BE2C (cell line): ENCODE data around the gene UXS1.

Experiments
- DNase-seq: peaks from one replicate; pipeline ENCODE4 v3.0.0-alpha.2; 2020
- H3K27me3 ChIP-seq: fragments of 250-450 bp; sonication (Bioruptor Pico); 2 replicates; pipeline ENCODE4 v1.5.1; 2020; ENCODE audit warnings: mild to moderate bottlenecking
- H3K36me3 ChIP-seq: fragments of 250-450 bp; sonication (Bioruptor Pico); 2 replicates; pipeline ENCODE4 v1.5.1; 2020; ENCODE audit warnings: mild to moderate bottlenecking
- H3K4me1 ChIP-seq: fragments of 250-450 bp; sonication (Bioruptor Pico); 2 replicates; pipeline ENCODE4 v1.5.1; 2020
- H3K4me3 ChIP-seq: 2 replicates; pipeline ENCODE4 v1.5.1; 2011; ENCODE audit warnings: low read depth, low read length
- H3K9me3 ChIP-seq: fragments of 250-450 bp; sonication (Bioruptor Pico); 2 replicates; pipeline ENCODE4 v1.5.1; 2020
- CTCF ChIP-seq: IDR thresholded peaks from 2 replicates; pipeline ENCODE4 v1.5.1; 2012; ENCODE audit warnings: mild to moderate bottlenecking, low read depth, low read length

UXS1 gene

DNA sequence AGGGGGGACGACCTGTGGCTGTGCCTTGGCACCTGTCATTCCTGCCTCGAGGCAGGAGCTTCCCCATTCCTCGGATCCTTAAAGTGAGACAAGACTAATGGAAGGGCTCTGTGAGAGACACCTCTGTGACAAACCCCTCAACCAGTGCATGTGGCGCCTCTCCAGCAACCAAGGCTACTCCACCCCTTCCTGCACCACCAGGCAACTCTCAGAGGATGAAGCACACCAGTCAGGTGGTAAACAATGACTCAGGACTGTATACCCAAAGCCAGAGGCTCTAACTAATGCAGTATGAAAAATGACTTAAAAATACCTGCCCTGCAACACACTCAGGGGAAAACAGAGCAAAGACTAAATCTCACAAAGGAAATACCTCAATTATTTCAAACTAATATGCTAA lies 136.9 kb downstream of the UXS1 start:
- H3K4me1 ChIP-seq: no peaks in the 10 kb centered on the region
- TF ChIP-seq CTCF: no peak
- no peaks in the 10 kb centered on the region for H3K36me3 ChIP-seq
- DNase-seq: no peak
- H3K9me3 ChIP-seq: no peaks in the 10 kb centered on the region
- no peak overlapping the region for H3K4me3 ChIP-seq
- H3K27me3 ChIP-seq: no peaks in the 10 kb centered on the region

- no peak for DNase-seq
- no peak for TF ChIP-seq CTCF
- Histone ChIP-seq H3K4me3 (no peak overlapping the region), H3K27me3 (no peaks in the 10 kb centered on the region), H3K9me3 (no peaks in the 10 kb centered on the region), H3K36me3 (no peaks in the 10 kb centered on the region), H3K4me1 (no peaks in the 10 kb centered on the region)
These were observed 139.0 kb downstream of the UXS1 start for GRCh38 chr2:106054880-106055655.

GRCh38 chr2:106054321-106054720 lies 139.8 kb downstream of the UXS1 start:
- Histone ChIP-seq H3K27me3 (no peaks in the 10 kb centered on the region), H3K36me3 (no peaks in the 10 kb centered on the region), H3K4me1 (no peaks in the 10 kb centered on the region), H3K9me3 (no peaks in the 10 kb centered on the region), H3K4me3 (no peak overlapping the region)
- DNase-seq: no peak
- TF ChIP-seq CTCF: no peak

GRCh38 chr2:106053581-106053980 lies 140.5 kb downstream of the UXS1 start:
- no peak for DNase-seq
- no peak for TF ChIP-seq CTCF
- Histone ChIP-seq H3K36me3 (no peaks in the 10 kb centered on the region), H3K4me1 (no peaks in the 10 kb centered on the region), H3K4me3 (no peak overlapping the region), H3K27me3 (no peaks in the 10 kb centered on the region), H3K9me3 (no peaks in the 10 kb centered on the region)

DNA sequence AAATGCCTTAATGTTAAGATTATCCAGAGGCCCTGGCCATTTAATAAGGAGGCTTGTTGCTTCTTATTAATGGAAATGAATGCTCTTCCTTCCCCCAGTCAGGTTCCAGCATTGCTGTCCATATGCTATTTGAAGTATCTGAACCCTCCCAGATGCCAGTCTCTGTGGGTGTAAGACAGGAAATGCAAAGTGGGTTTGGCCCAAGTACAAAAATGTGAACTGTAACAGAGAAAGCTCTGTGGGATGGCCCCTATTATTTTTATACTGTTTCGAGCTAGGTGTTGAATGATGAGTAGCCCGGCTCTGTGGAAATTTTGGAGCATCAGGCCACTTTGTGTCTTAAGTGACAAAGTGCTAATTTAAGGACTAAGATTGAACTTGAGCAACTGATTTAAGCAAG lies 141.0 kb downstream of the UXS1 start:
- Histone ChIP-seq H3K4me1 (no peaks in the 10 kb centered on the region), H3K36me3 (no peaks in the 10 kb centered on the region), H3K9me3 (no peaks in the 10 kb centered on the region), H3K4me3 (no peak overlapping the region), H3K27me3 (no peaks in the 10 kb centered on the region)
- TF ChIP-seq CTCF: no peak
- DNase-seq: no peak

DNA sequence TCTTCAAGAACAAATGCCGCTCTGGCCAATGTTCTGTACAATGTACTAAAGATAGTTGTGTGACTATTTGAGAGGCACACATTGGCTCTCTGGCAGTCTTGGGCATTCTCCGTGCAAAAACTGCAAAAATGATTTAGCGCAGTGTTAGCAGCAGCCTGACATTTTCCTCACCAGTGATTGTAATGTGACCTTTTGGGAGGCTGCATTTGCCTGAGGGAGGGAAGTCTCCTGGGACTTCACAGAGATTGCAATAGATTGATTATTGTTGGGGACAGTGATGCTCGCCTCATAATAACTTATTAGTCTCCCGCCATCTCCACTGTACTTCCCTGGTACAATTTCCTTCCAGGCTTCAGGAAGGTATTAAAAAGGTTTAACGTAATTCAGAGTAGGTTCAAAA lies 149.2 kb downstream of the UXS1 start:
- H3K4me3 ChIP-seq: no peak overlapping the region
- H3K9me3 ChIP-seq: no peaks in the 10 kb centered on the region
- H3K27me3 ChIP-seq: no peaks in the 10 kb centered on the region
- no peak for TF ChIP-seq CTCF
- no peak for DNase-seq
- H3K36me3 ChIP-seq: no peaks in the 10 kb centered on the region
- no peaks in the 10 kb centered on the region for H3K4me1 ChIP-seq
